GM23338 (cell line): ENCODE data around the gene IDS. TPM values are rescaled to one million over a fixed set of nuclear protein-coding genes. Genes with fewer than 3 reads are reported as not detected.

ENCODE experiments used
- ATAC-seq: fragments of 200-7000 bp; cut with Tn5 transposase; 3 replicates; pipeline ENCODE4 v1.9.1; 2020
- DNase-seq: peaks from one replicate; pipeline ENCODE4 v3.0.0-alpha.2; 2015; ENCODE audit warnings: low spot score
- H2AFZ ChIP-seq: fragments of 200-600 bp; sonication (generic); 2 replicates; pipeline ENCODE4 v1.8.0; 2016; ENCODE audit warnings: antibody characterized with exemption, mild to moderate bottlenecking, moderate library complexity
- H3F3A ChIP-seq: fragments of 200-600 bp; sonication (generic); replicated peaks from 2 replicates; pipeline ENCODE4 v1.8.0; 2017; ENCODE audit warnings: antibody characterized with exemption, mixed run types, low read depth
- H3K27ac ChIP-seq: fragments of 200-600 bp; sonication (generic); 2 replicates; pipeline ENCODE4 v1.6.1; 2016; ENCODE audit warnings: low read depth
- H3K27me3 ChIP-seq: fragments of 200-600 bp; sonication (generic); 2 replicates; pipeline ENCODE4 v1.8.0; 2016; ENCODE audit warnings: mild to moderate bottlenecking, mixed run types, moderate library complexity; ENCODE audit not compliant: insufficient read depth
- H3K36me3 ChIP-seq: fragments of 200-600 bp; sonication (generic); 2 replicates; pipeline ENCODE4 v1.8.0; 2016; ENCODE audit warnings: mild to moderate bottlenecking; ENCODE audit not compliant: insufficient read depth
- H3K4me1 ChIP-seq: fragments of 200-600 bp; sonication (generic); 2 replicates; pipeline ENCODE4 v1.8.0; 2016; ENCODE audit warnings: mild to moderate bottlenecking, moderate library complexity; ENCODE audit not compliant: insufficient read depth
- H3K4me2 ChIP-seq: fragments of 200-600 bp; sonication (generic); 2 replicates; pipeline ENCODE4 v1.7.1; 2017; ENCODE audit warnings: mixed run types
- H3K4me3 ChIP-seq: fragments of 200-600 bp; sonication (generic); 2 replicates; pipeline ENCODE4 v1.6.1; 2016; ENCODE audit warnings: mixed run types
- H3K79me2 ChIP-seq: fragments of 200-600 bp; sonication (generic); replicated peaks from 2 replicates; pipeline ENCODE4 v1.8.0; 2017; ENCODE audit warnings: mild to moderate bottlenecking; ENCODE audit not compliant: insufficient read depth
- H3K9me2 ChIP-seq: fragments of 200-600 bp; sonication (generic); 2 replicates; pipeline ENCODE4 v1.8.0; 2017; ENCODE audit not compliant: insufficient read depth
- H4K20me1 ChIP-seq: fragments of 200-600 bp; sonication (generic); replicated peaks from 2 replicates; pipeline ENCODE4 v1.8.0; 2017; ENCODE audit warnings: mild to moderate bottlenecking; ENCODE audit not compliant: insufficient read depth
- H3K27ac Mint-ChIP-seq: 2 replicates; pipeline ENCODE4 v1.8.0; 2020; ENCODE audit warnings: inconsistent platforms, mild to moderate bottlenecking, moderate library complexity, mixed read lengths
- H3K27me3 Mint-ChIP-seq: 3 replicates; pipeline ENCODE4 v1.8.0; 2022; ENCODE audit warnings: low read depth, mild to moderate bottlenecking, moderate library complexity, mixed read lengths, inconsistent platforms; ENCODE audit not compliant: insufficient read depth, poor library complexity
- H3K36me3 Mint-ChIP-seq: 3 replicates; pipeline ENCODE4 v1.8.0; 2021; ENCODE audit warnings: low read depth, mild to moderate bottlenecking, inconsistent platforms, moderate library complexity, mixed read lengths
- H3K4me1 Mint-ChIP-seq: 3 replicates; pipeline ENCODE4 v1.8.0; 2020; ENCODE audit warnings: mild to moderate bottlenecking, inconsistent platforms, mixed read lengths
- H3K4me3 Mint-ChIP-seq: 3 replicates; pipeline ENCODE4 v1.8.0; 2021; ENCODE audit warnings: moderate library complexity, mild to moderate bottlenecking, inconsistent platforms, mixed read lengths
- H3K9me3 Mint-ChIP-seq: 3 replicates; pipeline ENCODE4 v1.8.0; 2020; ENCODE audit warnings: moderate library complexity, mild to moderate bottlenecking, inconsistent platforms, mixed read lengths
- CREB1 ChIP-seq: fragments of 250-450 bp; sonication (Bioruptor Pico); IDR thresholded peaks from 2 replicates; pipeline ENCODE4 v1.5.0; 2020; ENCODE audit warnings: low read depth, mild to moderate bottlenecking, moderate library complexity
- EZH2 ChIP-seq: fragments of 200-600 bp; sonication (generic); IDR thresholded peaks from one replicate; pipeline ENCODE4 v1.8.0; 2017; ENCODE audit warnings: antibody characterized with exemption, mild to moderate bottlenecking, low read depth; ENCODE audit not compliant: unreplicated experiment
- JUNB ChIP-seq: IDR thresholded peaks from one replicate; pipeline ENCODE4 v1.6.1; 2016; ENCODE audit warnings: antibody characterized with exemption; ENCODE audit not compliant: unreplicated experiment
- NANOG ChIP-seq: IDR thresholded peaks from 2 replicates; pipeline ENCODE4 v1.6.1; 2016; ENCODE audit warnings: antibody characterized with exemption, borderline replicate concordance
- ZNF114 ChIP-seq: fragments of 250-450 bp; sonication (Bioruptor Pico); IDR thresholded peaks from 2 replicates; pipeline ENCODE4 v1.5.0; 2020; ENCODE audit warnings: mild to moderate bottlenecking, moderate library complexity
- ZNF331 ChIP-seq: fragments of 250-450 bp; sonication (Bioruptor Pico); IDR thresholded peaks from 2 replicates; pipeline ENCODE4 v1.5.0; 2020; ENCODE audit warnings: low read depth, mild to moderate bottlenecking, moderate library complexity
- polyA plus RNA-seq: library from polyadenylated mRNA; unstranded; fragments of >200 nt; fragmentation: Nextera tagmentation; extraction: Ambion mirVana; gene quantifications from 2 replicates; pipeline ENCODE4 v1.2.1, GENCODE V29; 2016
- total RNA-seq: library from RNA; depleted of rRNA; stranded (reverse); fragments of >200 nt; shearing (Covaris generic); gene quantifications from 2 replicates; pipeline ENCODE4 v1.2.3, GENCODE V29; 2014
- TF ChIP-seq, protein P1 (sequence below), 2 experiments: fragments of 200-600 bp in 1 of 2; sonication (generic) in 1 of 2; conservative IDR thresholded peaks; 2 replicates each; pipeline versions ENCODE4 v1.5.1 to v1.6.1; 2016 to 2017; ENCODE audit warnings: antibody characterized with exemption in 2 of 2, low read depth in 2 of 2, mild to moderate bottlenecking in 2 of 2, moderate library complexity in 1 of 2
- TF ChIP-seq, protein P2 (sequence below): IDR thresholded peaks from one replicate; pipeline ENCODE4 v1.6.1; 2018; ENCODE audit warnings: antibody characterized with exemption; ENCODE audit not compliant: unreplicated experiment
- TF ChIP-seq, protein P3 (sequence below): IDR thresholded peaks from 2 replicates; pipeline ENCODE4 v1.6.1; 2016; ENCODE audit warnings: antibody characterized with exemption

The IDS gene
- total and polyA plus RNA-seq, 2 experiments from 2014 or later: 8.2 to 12.3 TPM

DNA sequence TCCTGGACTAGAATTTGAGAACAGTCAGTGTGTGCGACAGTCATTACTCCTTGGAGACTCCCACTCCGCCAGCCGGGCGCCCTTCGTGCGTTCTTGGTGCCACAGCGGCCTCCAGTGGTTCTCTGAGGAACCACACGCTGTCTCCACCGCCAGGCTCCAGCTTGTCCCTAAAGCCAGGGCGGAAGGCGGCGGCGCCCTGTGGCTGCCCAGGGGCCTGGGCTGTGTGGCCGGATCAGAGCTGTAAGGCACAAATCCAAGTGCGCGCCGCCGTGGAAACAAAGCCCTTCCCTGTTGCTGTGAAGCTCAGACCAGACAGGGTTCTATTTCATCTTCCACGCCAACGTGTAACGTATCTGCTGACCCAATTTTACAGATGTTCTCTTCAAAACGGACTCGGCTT is 34.2 kb downstream of the IDS start:
- no peak overlapping the region for H3K27ac Mint-ChIP-seq
- peaks cover 2% of the 10 kb centered on the region for H3K27me3 Mint-ChIP-seq
- no peak overlapping the region for H3K4me3 Mint-ChIP-seq
- H3K27me3 ChIP-seq: no peaks in the 10 kb centered on the region
- no peaks in the 10 kb centered on the region for H4K20me1 ChIP-seq
- H3K4me1 ChIP-seq: no peaks in the 10 kb centered on the region
- H3K4me2 ChIP-seq: no peak overlapping the region
- peak overlapping the region; percentile 84 for H2AFZ ChIP-seq
- ATAC-seq: peak; percentile 100
- H3K36me3 Mint-ChIP-seq: peaks cover 3% of the 10 kb centered on the region; the same call in 1 of the 3 replicates
- 0 out of 3 replicates have a peak, but pooled peaks cover 3% of the 10 kb centered on the region for H3K4me1 Mint-ChIP-seq
- H3F3A ChIP-seq: no peaks in the 10 kb centered on the region
- no peaks in the 10 kb centered on the region for H3K79me2 ChIP-seq
- H3K4me3 ChIP-seq: no peak overlapping the region
- no peaks in the 10 kb centered on the region for H3K9me3 Mint-ChIP-seq
- peak; percentile 69 for DNase-seq
- no peaks in the 10 kb centered on the region for H3K9me2 ChIP-seq
- H3K27ac ChIP-seq: no peak overlapping the region
- no peaks in the 10 kb centered on the region for H3K36me3 ChIP-seq
- TF ChIP-seq, protein P1, sequence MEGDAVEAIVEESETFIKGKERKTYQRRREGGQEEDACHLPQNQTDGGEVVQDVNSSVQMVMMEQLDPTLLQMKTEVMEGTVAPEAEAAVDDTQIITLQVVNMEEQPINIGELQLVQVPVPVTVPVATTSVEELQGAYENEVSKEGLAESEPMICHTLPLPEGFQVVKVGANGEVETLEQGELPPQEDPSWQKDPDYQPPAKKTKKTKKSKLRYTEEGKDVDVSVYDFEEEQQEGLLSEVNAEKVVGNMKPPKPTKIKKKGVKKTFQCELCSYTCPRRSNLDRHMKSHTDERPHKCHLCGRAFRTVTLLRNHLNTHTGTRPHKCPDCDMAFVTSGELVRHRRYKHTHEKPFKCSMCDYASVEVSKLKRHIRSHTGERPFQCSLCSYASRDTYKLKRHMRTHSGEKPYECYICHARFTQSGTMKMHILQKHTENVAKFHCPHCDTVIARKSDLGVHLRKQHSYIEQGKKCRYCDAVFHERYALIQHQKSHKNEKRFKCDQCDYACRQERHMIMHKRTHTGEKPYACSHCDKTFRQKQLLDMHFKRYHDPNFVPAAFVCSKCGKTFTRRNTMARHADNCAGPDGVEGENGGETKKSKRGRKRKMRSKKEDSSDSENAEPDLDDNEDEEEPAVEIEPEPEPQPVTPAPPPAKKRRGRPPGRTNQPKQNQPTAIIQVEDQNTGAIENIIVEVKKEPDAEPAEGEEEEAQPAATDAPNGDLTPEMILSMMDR (conservative IDR thresholded peaks at IDR 0.05; ENCODE audit: low read depth in 2 of 2): peak; percentile 63 to 85
- no peak for TF ChIP-seq CREB1 (CRISPR knock-in tag)
- TF ChIP-seq EZH2: no peak
- TF ChIP-seq JUNB: no peak

DNA sequence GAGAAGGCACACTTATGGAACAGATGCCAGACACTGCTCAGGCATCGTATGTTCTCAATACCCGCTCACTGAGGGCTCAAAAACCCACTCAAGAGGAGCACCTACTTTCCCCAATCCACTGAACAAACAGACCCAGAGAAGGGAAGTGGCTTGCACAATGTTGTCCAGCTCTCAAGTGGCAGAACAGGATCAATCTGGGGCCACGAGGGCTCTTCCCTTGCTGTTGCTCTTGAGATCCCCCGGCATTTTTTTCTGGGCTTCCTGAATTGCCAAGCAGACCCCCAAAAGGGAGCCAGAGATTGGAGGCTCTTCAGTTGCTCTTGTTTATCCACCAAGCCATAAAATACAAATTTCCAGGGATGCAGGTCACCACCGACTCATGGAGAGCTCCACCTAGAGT is 35.7 kb downstream of the IDS start:
- ATAC-seq: no peak
- no peak overlapping the region for H3K4me3 Mint-ChIP-seq
- peaks cover 7% of the 10 kb centered on the region; the same call in 1 of the 3 replicates for H3K36me3 Mint-ChIP-seq
- H3K9me3 Mint-ChIP-seq: peaks cover 4% of the 10 kb centered on the region; the same call in 1 of the 3 replicates
- no peak overlapping the region for H3K4me3 ChIP-seq
- no peaks in the 10 kb centered on the region for H3K27me3 ChIP-seq
- no peak overlapping the region for H2AFZ ChIP-seq
- H4K20me1 ChIP-seq: no peaks in the 10 kb centered on the region
- H3K36me3 ChIP-seq: no peaks in the 10 kb centered on the region
- DNase-seq: no peak
- H3F3A ChIP-seq: no peaks in the 10 kb centered on the region
- no peaks in the 10 kb centered on the region for H3K9me2 ChIP-seq
- H3K4me1 Mint-ChIP-seq: 0 out of 3 replicates have a peak, but pooled peaks cover 3% of the 10 kb centered on the region
- no peaks in the 10 kb centered on the region for H3K79me2 ChIP-seq
- H3K27me3 Mint-ChIP-seq: no peaks in the 10 kb centered on the region
- no peak overlapping the region for H3K27ac Mint-ChIP-seq
- H3K4me1 ChIP-seq: no peaks in the 10 kb centered on the region
- TF ChIP-seq ZNF114 (CRISPR knock-in tag) (no peak), EZH2 (no peak), ZNF331 (no peak), NANOG (no peak), JUNB (no peak)
- TF ChIP-seq, protein P1 (conservative IDR thresholded peaks at IDR 0.05; ENCODE audit: low read depth in 2 of 2): no peak
- TF ChIP-seq, protein P2, sequence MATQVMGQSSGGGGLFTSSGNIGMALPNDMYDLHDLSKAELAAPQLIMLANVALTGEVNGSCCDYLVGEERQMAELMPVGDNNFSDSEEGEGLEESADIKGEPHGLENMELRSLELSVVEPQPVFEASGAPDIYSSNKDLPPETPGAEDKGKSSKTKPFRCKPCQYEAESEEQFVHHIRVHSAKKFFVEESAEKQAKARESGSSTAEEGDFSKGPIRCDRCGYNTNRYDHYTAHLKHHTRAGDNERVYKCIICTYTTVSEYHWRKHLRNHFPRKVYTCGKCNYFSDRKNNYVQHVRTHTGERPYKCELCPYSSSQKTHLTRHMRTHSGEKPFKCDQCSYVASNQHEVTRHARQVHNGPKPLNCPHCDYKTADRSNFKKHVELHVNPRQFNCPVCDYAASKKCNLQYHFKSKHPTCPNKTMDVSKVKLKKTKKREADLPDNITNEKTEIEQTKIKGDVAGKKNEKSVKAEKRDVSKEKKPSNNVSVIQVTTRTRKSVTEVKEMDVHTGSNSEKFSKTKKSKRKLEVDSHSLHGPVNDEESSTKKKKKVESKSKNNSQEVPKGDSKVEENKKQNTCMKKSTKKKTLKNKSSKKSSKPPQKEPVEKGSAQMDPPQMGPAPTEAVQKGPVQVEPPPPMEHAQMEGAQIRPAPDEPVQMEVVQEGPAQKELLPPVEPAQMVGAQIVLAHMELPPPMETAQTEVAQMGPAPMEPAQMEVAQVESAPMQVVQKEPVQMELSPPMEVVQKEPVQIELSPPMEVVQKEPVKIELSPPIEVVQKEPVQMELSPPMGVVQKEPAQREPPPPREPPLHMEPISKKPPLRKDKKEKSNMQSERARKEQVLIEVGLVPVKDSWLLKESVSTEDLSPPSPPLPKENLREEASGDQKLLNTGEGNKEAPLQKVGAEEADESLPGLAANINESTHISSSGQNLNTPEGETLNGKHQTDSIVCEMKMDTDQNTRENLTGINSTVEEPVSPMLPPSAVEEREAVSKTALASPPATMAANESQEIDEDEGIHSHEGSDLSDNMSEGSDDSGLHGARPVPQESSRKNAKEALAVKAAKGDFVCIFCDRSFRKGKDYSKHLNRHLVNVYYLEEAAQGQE: no peak
- TF ChIP-seq, protein P3, sequence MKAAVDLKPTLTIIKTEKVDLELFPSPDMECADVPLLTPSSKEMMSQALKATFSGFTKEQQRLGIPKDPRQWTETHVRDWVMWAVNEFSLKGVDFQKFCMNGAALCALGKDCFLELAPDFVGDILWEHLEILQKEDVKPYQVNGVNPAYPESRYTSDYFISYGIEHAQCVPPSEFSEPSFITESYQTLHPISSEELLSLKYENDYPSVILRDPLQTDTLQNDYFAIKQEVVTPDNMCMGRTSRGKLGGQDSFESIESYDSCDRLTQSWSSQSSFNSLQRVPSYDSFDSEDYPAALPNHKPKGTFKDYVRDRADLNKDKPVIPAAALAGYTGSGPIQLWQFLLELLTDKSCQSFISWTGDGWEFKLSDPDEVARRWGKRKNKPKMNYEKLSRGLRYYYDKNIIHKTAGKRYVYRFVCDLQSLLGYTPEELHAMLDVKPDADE: no peak
- H3K27ac ChIP-seq: no peak overlapping the region
- no peak overlapping the region for H3K4me2 ChIP-seq
